ENCODE data around the gene NOXA1.

DNA sequence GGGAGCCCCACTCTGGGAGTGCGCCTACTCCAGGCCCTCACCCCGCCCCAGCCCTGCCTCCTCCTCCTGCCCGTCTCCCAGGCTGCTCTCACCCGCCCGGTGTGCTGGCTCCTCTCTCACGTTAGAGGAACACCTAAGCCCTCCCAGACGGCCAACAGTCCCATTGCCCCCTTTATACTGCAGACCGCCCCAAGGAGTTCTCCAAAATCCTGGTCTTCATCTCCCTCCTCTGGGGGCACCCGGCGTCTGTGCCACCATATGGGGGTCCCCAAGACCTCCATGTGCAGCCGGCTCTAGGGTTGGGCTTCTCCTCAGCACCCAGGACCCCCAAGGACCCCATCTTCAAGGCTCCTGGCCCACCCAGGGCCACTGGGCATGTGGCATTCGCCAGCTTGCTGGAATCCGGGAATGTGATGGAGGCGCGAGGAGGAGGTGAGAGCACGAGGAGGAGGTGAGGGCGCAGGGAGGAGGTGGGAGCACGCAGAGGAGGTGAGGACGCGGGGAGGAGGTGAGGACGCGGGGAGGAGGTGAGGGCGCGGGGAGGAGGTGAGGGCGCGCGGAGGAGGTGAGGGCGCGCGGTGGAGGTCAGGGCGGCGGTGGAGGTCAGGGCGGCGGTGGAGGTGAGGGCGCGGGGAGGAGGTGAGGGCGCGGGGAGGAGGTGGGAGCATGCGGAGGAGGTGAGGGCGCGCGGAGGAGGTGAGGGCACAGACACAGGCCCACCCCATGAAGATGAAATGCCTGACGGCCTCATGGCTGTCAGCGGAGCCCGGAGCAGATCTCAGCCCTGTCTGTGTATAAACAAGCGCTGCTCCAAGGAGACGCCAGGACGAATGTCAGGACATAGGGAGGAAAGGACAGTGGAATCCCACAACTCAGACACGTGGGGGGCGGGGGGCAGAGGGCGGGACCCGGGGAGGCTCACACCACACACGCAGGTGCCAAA lies 41.4 kb upstream of the NOXA1 start:
- TF ChIP-seq, protein P1, sequence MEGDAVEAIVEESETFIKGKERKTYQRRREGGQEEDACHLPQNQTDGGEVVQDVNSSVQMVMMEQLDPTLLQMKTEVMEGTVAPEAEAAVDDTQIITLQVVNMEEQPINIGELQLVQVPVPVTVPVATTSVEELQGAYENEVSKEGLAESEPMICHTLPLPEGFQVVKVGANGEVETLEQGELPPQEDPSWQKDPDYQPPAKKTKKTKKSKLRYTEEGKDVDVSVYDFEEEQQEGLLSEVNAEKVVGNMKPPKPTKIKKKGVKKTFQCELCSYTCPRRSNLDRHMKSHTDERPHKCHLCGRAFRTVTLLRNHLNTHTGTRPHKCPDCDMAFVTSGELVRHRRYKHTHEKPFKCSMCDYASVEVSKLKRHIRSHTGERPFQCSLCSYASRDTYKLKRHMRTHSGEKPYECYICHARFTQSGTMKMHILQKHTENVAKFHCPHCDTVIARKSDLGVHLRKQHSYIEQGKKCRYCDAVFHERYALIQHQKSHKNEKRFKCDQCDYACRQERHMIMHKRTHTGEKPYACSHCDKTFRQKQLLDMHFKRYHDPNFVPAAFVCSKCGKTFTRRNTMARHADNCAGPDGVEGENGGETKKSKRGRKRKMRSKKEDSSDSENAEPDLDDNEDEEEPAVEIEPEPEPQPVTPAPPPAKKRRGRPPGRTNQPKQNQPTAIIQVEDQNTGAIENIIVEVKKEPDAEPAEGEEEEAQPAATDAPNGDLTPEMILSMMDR (tag by site-specific recombination; IDR thresholded peaks at IDR 0.05), result no peak
- no peak for TF ChIP-seq ZNF639 (tag by site-specific recombination; IDR thresholded peaks at IDR 0.05)
- TF ChIP-seq, protein P2, sequence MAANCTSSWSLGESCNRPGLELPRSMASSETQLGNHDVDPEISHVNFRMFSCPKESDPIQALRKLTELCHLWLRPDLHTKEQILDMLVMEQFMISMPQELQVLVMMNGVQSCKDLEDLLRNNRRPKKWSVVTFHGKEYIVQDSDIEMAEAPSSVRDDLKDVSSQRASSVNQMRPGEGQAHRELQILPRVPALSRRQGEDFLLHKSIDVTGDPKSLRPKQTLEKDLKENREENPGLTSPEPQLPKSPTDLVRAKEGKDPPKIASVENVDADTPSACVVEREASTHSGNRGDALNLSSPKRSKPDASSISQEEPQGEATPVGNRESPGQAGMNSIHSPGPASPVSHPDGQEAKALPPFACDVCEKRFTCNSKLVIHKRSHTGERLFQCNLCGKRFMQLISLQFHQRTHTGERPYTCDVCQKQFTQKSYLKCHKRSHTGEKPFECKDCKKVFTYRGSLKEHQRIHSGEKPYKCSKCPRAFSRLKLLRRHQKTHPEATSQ (tag by site-specific recombination; IDR thresholded peaks at IDR 0.05), result no peak
- no peak for TF ChIP-seq ZBTB17 (tag by site-specific recombination; IDR thresholded peaks at IDR 0.05)
- no peak for TF ChIP-seq REPIN1 (tag by site-specific recombination; IDR thresholded peaks at IDR 0.05; ENCODE audit: low read depth)
- TF ChIP-seq SP2 (tag by site-specific recombination; IDR thresholded peaks at IDR 0.05), result no peak
- TF ChIP-seq ZNF19 (tag by site-specific recombination; IDR thresholded peaks at IDR 0.05; ENCODE audit: low read depth), result no peak
- TF ChIP-seq YY1 (tag by site-specific recombination; IDR thresholded peaks at IDR 0.05), result no peak
- TF ChIP-seq GLI4 (tag by site-specific recombination; IDR thresholded peaks at IDR 0.05), result no peak
- no peak for TF ChIP-seq ELK4 (IDR thresholded peaks at IDR 0.05; ENCODE audit: borderline replicate concordance, low read depth, low read length)
- TF ChIP-seq MYNN (tag by site-specific recombination; IDR thresholded peaks at IDR 0.05; ENCODE audit: borderline replicate concordance), result no peak

Data from HEK293 (cell line).